Right atrium auricular region (tissue), 2 donors: Measurements from ENCODE around the gene FRMD4A. TPM values are rescaled to one million over a fixed set of nuclear protein-coding genes. Genes with fewer than 3 reads are reported as not detected.

Source experiments
- DNase-seq: peaks from one replicate; pipeline ENCODE4 v3.0.0-alpha.2; 2019; ENCODE audit warnings: low spot score
- H3K27ac ChIP-seq, 2 donors: fragments of 200-600 bp; sonication (generic); 1 replicate in 1 of 2; 2 replicates in 1 of 2; pipeline ENCODE4 v1.5.1; 2016 to 2019
- H3K27me3 ChIP-seq, 2 donors: fragments of 200-600 bp; sonication (generic); one replicate each; pipeline versions ENCODE4 v1.5.1 to v1.6.0; 2017 to 2019
- H3K36me3 ChIP-seq: fragments of 200-600 bp; sonication (generic); one replicate; pipeline ENCODE4 v1.5.1; 2016
- H3K4me1 ChIP-seq, 2 donors: fragments of 200-600 bp; sonication (generic); one replicate each; pipeline versions ENCODE4 v1.5.1 to v1.6.0; 2017 to 2019
- H3K4me3 ChIP-seq, 2 donors: fragments of 200-600 bp; sonication (generic); 1 replicate in 1 of 2; 2 replicates in 1 of 2; pipeline ENCODE4 v1.5.1; 2017 to 2019; ENCODE audit warnings: mild to moderate bottlenecking in 1 of 2, moderate library complexity in 1 of 2
- H3K9me3 ChIP-seq, 2 donors: fragments of 200-600 bp; sonication (generic); one replicate each; pipeline ENCODE4 v1.5.1; 2019
- CTCF ChIP-seq, 2 donors: fragments of 200-600 bp; sonication (generic); IDR thresholded peaks; one replicate each; pipeline ENCODE4 v1.5.1; 2019; ENCODE audit warnings: antibody characterized with exemption in 2 of 2
- total RNA-seq, 2 donors: library from RNA; depleted of rRNA; stranded (reverse); fragments of >200 nt; gene quantifications; one replicate each; pipeline ENCODE4 v1.1.0, GENCODE V29; 2016

The FRMD4A gene
- total RNA-seq, 2 donors from 2014 or later = 15.9 to 22.9 TPM

GRCh38 chr10:13736506-13736905 lies 594.2 kb downstream of the FRMD4A start:
- no peak for TF ChIP-seq CTCF (IDR thresholded peaks at IDR 0.05)
- DNase-seq = no peak
- Histone ChIP-seq H3K27ac (no peak overlapping the region), H3K4me1 (no peaks in the 10 kb centered on the region), H3K27me3 (no peaks in the 10 kb centered on the region), H3K9me3 (no peaks in the 10 kb centered on the region), H3K4me3 (no peak overlapping the region), H3K36me3 (peaks cover 24% of the 10 kb centered on the region)

- H3K4me3 ChIP-seq = no peak overlapping the region
- no peaks in the 10 kb centered on the region for H3K27me3 ChIP-seq
- no peak for DNase-seq
- H3K4me1 ChIP-seq = no peaks in the 10 kb centered on the region
- no peaks in the 10 kb centered on the region for H3K9me3 ChIP-seq
- H3K36me3 ChIP-seq = peaks cover 20% of the 10 kb centered on the region
- no peak for TF ChIP-seq CTCF (IDR thresholded peaks at IDR 0.05)
- no peak overlapping the region for H3K27ac ChIP-seq
Measured at GRCh38 chr10:13734151-13734550, 596.6 kb downstream of the FRMD4A start.

- TF ChIP-seq CTCF (IDR thresholded peaks at IDR 0.05) = no peak
- DNase-seq = no peak
- no peak overlapping the region for H3K4me3 ChIP-seq
- H3K27ac ChIP-seq = no peak overlapping the region
- H3K4me1 ChIP-seq = no peaks in the 10 kb centered on the region
- no peaks in the 10 kb centered on the region for H3K27me3 ChIP-seq
- H3K9me3 ChIP-seq = no peaks in the 10 kb centered on the region
- H3K36me3 ChIP-seq = peaks cover 17% of the 10 kb centered on the region
Measured at GRCh38 chr10:13733071-13733470, 597.7 kb downstream of the FRMD4A start.

GRCh38 chr10:13732465-13732881 lies 598.3 kb downstream of the FRMD4A start:
- no peaks in the 10 kb centered on the region for H3K4me1 ChIP-seq

GRCh38 chr10:13731799-13732198 lies 598.9 kb downstream of the FRMD4A start:
- no peak for DNase-seq
- no peaks in the 10 kb centered on the region for H3K27me3 ChIP-seq
- no peaks in the 10 kb centered on the region for H3K9me3 ChIP-seq
- no peak for TF ChIP-seq CTCF (IDR thresholded peaks at IDR 0.05)
- no peak overlapping the region for H3K4me3 ChIP-seq
- peaks cover 9% of the 10 kb centered on the region for H3K36me3 ChIP-seq
- H3K27ac ChIP-seq = no peak overlapping the region
- no peaks in the 10 kb centered on the region for H3K4me1 ChIP-seq

More at GRCh38 chr10:13732465-13732881, 598.3 kb downstream of the FRMD4A start:
- Histone ChIP-seq H3K4me3 (no peak overlapping the region), H3K9me3 (no peaks in the 10 kb centered on the region), H3K27ac (no peak overlapping the region), H3K36me3 (peaks cover 12% of the 10 kb centered on the region), H3K27me3 (no peaks in the 10 kb centered on the region)
- no peak for TF ChIP-seq CTCF (IDR thresholded peaks at IDR 0.05)
- no peak for DNase-seq

GRCh38 chr10:13730956-13731355 lies 599.8 kb downstream of the FRMD4A start:
- Histone ChIP-seq H3K4me1 (no peaks in the 10 kb centered on the region), H3K27me3 (no peaks in the 10 kb centered on the region), H3K27ac (no peak overlapping the region), H3K4me3 (no peak overlapping the region), H3K9me3 (no peaks in the 10 kb centered on the region), H3K36me3 (peaks cover 9% of the 10 kb centered on the region)
- TF ChIP-seq CTCF (IDR thresholded peaks at IDR 0.05) = no peak
- no peak for DNase-seq
